ENCODE measurements around the gene ZNF124.

The ZNF124 gene

GRCh38 chr1:247111700-247112478 lies 59.9 kb downstream of the ZNF124 start:
- Histone ChIP-seq H3K36me3 (ENCODE audit: insufficient read depth, insufficient read length, low read length) (no peaks in the 10 kb centered on the region), H3K27me3 (ENCODE audit: insufficient read depth, insufficient read length) (peaks cover 59% of the 10 kb centered on the region), H3K4me3 (ENCODE audit: insufficient read length, low read depth) (peak overlapping the region; percentile 80), H3K9me3 (ENCODE audit: insufficient read depth, low read length) (no peaks in the 10 kb centered on the region), H3K4me1 (ENCODE audit: insufficient read depth, insufficient read length) (peaks cover 4% of the 10 kb centered on the region), H3K9ac (ENCODE audit: insufficient read length, low read depth) (peak overlapping the region; percentile 88)
- TF ChIP-seq YY1 (IDR thresholded peaks at IDR 0.05; ENCODE audit: insufficient read depth, insufficient read length) (no peak), ZNF274 (IDR thresholded peaks at IDR 0.05; ENCODE audit: low read depth, low read length) (no peak), SUZ12 (IDR thresholded peaks at IDR 0.05; ENCODE audit: extremely low read depth, insufficient read depth, insufficient read length) (no peak)
- DNase-seq (ENCODE audit: low read depth, low spot score) = no peak

DNA sequence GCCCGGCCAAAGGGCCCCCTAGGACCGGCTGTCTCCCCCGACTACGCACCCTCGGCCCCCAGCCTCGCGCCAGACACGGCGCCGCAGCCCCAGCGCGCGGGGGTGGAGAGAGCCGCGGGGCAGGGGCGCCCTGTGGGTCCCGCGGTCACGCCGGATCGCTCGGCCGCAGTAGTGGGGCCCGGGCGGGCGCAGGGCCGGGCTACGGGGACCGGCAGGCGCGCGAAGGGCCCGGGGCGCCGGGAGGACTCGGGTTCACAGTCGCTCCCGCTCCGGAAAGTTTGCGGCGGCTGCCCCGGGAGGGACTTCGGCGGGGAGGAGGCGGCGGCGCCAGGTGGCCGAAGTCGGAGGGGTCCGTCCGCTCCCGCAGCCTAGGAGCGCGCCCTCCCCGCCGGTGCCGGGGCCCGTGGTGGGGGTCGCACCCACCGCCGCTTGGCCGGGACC lies 60.5 kb downstream of the ZNF124 start:
- H3K9me3 ChIP-seq (ENCODE audit: insufficient read depth, low read length) = no peaks in the 10 kb centered on the region
- H3K36me3 ChIP-seq (ENCODE audit: insufficient read depth, insufficient read length, low read length) = no peaks in the 10 kb centered on the region
- H3K27me3 ChIP-seq (ENCODE audit: insufficient read depth, insufficient read length) = peaks cover 59% of the 10 kb centered on the region
- H3K9ac ChIP-seq (ENCODE audit: insufficient read length, low read depth) = peak overlapping the region; percentile 88
- H3K4me1 ChIP-seq (ENCODE audit: insufficient read depth, insufficient read length) = peaks cover 4% of the 10 kb centered on the region
- peak overlapping the region; percentile 80 for H3K4me3 ChIP-seq (ENCODE audit: insufficient read length, low read depth)
- DNase-seq (ENCODE audit: low read depth, low spot score) = no peak
- TF ChIP-seq SUZ12 (IDR thresholded peaks at IDR 0.05; ENCODE audit: extremely low read depth, insufficient read depth, insufficient read length) = no peak
- TF ChIP-seq ZNF274 (IDR thresholded peaks at IDR 0.05; ENCODE audit: low read depth, low read length) = no peak
- no peak for TF ChIP-seq YY1 (IDR thresholded peaks at IDR 0.05; ENCODE audit: insufficient read depth, insufficient read length)

DNA sequence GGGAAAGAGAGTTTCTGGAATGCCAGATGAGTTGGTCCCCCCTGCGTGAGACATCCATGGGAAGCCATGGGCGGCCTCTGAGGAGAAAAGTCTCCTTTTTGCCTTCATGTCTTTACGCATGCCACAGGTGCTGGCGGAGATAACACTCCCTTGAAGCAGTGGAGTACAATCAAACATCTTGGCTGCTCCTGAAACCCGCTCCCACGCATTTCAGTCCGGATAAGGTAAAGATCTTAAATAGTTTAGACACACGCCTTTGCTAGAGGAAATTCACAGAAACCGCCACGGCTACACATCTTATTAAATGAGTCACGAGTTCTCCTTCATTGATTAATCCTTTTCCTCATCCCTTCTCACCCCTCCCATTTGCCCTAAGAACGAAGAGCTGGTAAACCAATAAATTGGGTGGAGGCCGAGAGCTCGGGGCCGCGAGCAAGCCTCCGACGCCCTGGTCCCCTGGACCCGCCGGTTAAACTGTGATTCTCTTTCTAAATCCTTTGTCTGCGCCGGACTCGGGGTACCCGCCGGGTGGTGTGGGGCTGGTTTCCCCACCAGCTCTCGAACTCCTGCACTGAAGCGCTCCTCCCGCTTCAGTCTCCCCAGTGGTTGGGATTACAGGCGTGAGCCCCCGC lies 61.1 kb downstream of the ZNF124 start:
- H3K9ac ChIP-seq (ENCODE audit: insufficient read length, low read depth) = peak overlapping the region; percentile 88
- no peaks in the 10 kb centered on the region for H3K36me3 ChIP-seq (ENCODE audit: insufficient read depth, insufficient read length, low read length)
- no peaks in the 10 kb centered on the region for H3K9me3 ChIP-seq (ENCODE audit: insufficient read depth, low read length)
- H3K27me3 ChIP-seq (ENCODE audit: insufficient read depth, insufficient read length) = peaks cover 59% of the 10 kb centered on the region
- TF ChIP-seq SUZ12 (IDR thresholded peaks at IDR 0.05; ENCODE audit: extremely low read depth, insufficient read depth, insufficient read length) (no peak), ZNF274 (IDR thresholded peaks at IDR 0.05; ENCODE audit: low read depth, low read length) (no peak), YY1 (IDR thresholded peaks at IDR 0.05; ENCODE audit: insufficient read depth, insufficient read length) (no peak)
- peak overlapping the region; percentile 80 for H3K4me3 ChIP-seq (ENCODE audit: insufficient read length, low read depth)
- DNase-seq (ENCODE audit: low read depth, low spot score) = no peak
- H3K4me1 ChIP-seq (ENCODE audit: insufficient read depth, insufficient read length) = peaks cover 4% of the 10 kb centered on the region

- DNase-seq (ENCODE audit: low read depth, low spot score) = no peak
- Histone ChIP-seq H3K36me3 (ENCODE audit: insufficient read depth, insufficient read length, low read length) (no peaks in the 10 kb centered on the region), H3K9ac (ENCODE audit: insufficient read length, low read depth) (no peak overlapping the region), H3K4me1 (ENCODE audit: insufficient read depth, insufficient read length) (no peaks in the 10 kb centered on the region), H3K4me3 (ENCODE audit: insufficient read length, low read depth) (no peak overlapping the region), H3K9me3 (ENCODE audit: insufficient read depth, low read length) (peaks cover 8% of the 10 kb centered on the region), H3K27me3 (ENCODE audit: insufficient read depth, insufficient read length) (peaks cover 47% of the 10 kb centered on the region)
- TF ChIP-seq ZNF274 (IDR thresholded peaks at IDR 0.05; ENCODE audit: low read depth, low read length) (no peak), SUZ12 (IDR thresholded peaks at IDR 0.05; ENCODE audit: extremely low read depth, insufficient read depth, insufficient read length) (no peak), YY1 (IDR thresholded peaks at IDR 0.05; ENCODE audit: insufficient read depth, insufficient read length) (no peak)
These were observed 64.1 kb downstream of the ZNF124 start for GRCh38 chr1:247107694-247108093.

GRCh38 chr1:247105966-247106365 lies 65.9 kb downstream of the ZNF124 start:
- Histone ChIP-seq H3K9me3 (ENCODE audit: insufficient read depth, low read length) (peaks cover 25% of the 10 kb centered on the region), H3K4me3 (ENCODE audit: insufficient read length, low read depth) (no peak overlapping the region), H3K9ac (ENCODE audit: insufficient read length, low read depth) (no peak overlapping the region), H3K27me3 (ENCODE audit: insufficient read depth, insufficient read length) (peaks cover 30% of the 10 kb centered on the region), H3K36me3 (ENCODE audit: insufficient read depth, insufficient read length, low read length) (peaks cover 17% of the 10 kb centered on the region), H3K4me1 (ENCODE audit: insufficient read depth, insufficient read length) (no peaks in the 10 kb centered on the region)
- no peak for DNase-seq (ENCODE audit: low read depth, low spot score)
- TF ChIP-seq ZNF274 (IDR thresholded peaks at IDR 0.05; ENCODE audit: low read depth, low read length) = no peak
- TF ChIP-seq YY1 (IDR thresholded peaks at IDR 0.05; ENCODE audit: insufficient read depth, insufficient read length) = no peak
- no peak for TF ChIP-seq SUZ12 (IDR thresholded peaks at IDR 0.05; ENCODE audit: extremely low read depth, insufficient read depth, insufficient read length)

Data from NT2/D1 (cell line).